ENCODE measurements around the gene SAPCD2.
"Not testable (repeated sequence)": the region's sequence is repeated elsewhere in the genome, so short reads cannot be mapped to it uniquely, and the experiment has no call there.

SAPCD2 gene

DNA sequence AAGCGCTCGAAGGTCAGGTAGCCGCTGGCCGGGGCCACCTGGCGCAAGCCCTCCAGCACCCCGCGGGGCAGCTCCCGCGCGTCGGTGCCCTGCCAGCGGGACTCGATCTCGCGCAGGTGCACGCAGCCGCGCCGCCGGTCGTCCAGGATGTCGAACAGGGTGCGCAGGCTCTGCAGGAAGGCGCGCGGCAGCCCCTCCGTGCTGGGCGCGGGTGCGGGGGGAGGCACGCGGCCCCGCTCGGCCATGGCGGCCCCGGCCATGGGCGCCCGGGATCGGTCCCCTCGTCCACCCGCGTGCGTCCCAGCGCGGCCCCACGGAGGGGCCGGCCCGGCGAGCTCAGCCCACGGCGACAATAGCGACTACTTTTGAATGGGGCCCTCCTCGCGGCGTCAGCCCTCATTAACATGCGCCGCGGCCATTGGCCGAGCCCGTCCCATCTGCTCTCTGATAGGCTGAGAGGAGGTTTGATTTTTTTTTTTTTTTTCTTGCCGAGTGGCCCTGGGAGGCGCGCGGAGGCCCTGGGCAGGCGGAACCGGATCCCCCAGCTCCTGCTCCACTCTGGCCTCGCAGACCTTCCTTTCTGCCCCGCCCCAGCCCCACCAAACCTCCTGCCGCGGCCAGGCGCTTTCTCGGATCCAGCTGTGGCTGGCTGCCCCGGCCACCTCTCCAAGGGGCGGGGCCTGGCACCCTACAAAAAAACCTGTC is at the start of gene SAPCD2:
Gene SAPCD2, minus strand, starts transcription at position 357 of the 705 bp plus-strand sequence. Its CDS starts 97 bp downstream, at position 260.
- Histone ChIP-seq H3K79me2 (ENCODE audit: control insufficient read depth, insufficient read depth, low read length, unreplicated experiment) (no peaks in the 10 kb centered on the region), H2AFZ (ENCODE audit: low read length, unreplicated experiment) (peak within 1 kb of the TSS; percentile 67), H3K4me1 (ENCODE audit: control insufficient read depth, insufficient read depth, low read length, unreplicated experiment) (no peaks in the 10 kb centered on the region), H3K27me3 (ENCODE audit: insufficient read depth, low read length) (no peaks in the 10 kb centered on the region), H3K36me3 (ENCODE audit: insufficient read depth, low read length) (no peaks in the 10 kb centered on the region), H3K27ac (ENCODE audit: low read depth, low read length) (no peak within 1 kb of the TSS), H3K4me3 (ENCODE audit: low read depth, low read length) (peak within 1 kb of the TSS; percentile 79)

DNA sequence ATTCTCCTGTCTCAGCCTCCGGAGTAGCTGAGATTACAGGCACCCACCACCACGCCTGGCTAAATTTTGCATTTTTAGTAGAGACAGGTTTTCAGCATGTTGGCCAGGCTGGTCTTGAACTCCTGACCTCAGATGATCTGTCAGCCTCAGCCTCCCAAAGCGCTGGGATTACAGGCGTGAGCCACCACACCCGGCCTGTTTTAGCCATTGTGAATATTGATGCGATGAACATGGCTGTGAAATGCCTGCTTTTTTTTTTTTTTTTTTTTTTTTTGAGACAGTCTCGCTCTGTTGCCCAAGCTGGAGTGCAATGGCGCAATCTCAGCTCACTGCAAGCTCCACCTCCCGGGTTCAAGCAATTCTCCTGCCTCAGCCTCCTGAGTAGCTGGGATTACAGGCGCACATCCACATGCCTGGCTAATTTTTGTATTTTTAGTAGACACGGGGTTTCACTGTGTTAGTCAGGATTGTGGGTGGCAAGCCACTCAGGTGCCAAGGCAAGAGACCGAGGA is 47.8 kb upstream of the SAPCD2 start:
- H3K36me3 ChIP-seq (ENCODE audit: insufficient read depth, low read length); H3K4me3 ChIP-seq (ENCODE audit: low read depth, low read length); H2AFZ ChIP-seq (ENCODE audit: low read length, unreplicated experiment); H3K4me1 ChIP-seq (ENCODE audit: control insufficient read depth, insufficient read depth, low read length, unreplicated experiment); H3K79me2 ChIP-seq (ENCODE audit: control insufficient read depth, insufficient read depth, low read length, unreplicated experiment); H3K27me3 ChIP-seq (ENCODE audit: insufficient read depth, low read length); H3K27ac ChIP-seq (ENCODE audit: low read depth, low read length): not testable (repeated sequence)

DNA sequence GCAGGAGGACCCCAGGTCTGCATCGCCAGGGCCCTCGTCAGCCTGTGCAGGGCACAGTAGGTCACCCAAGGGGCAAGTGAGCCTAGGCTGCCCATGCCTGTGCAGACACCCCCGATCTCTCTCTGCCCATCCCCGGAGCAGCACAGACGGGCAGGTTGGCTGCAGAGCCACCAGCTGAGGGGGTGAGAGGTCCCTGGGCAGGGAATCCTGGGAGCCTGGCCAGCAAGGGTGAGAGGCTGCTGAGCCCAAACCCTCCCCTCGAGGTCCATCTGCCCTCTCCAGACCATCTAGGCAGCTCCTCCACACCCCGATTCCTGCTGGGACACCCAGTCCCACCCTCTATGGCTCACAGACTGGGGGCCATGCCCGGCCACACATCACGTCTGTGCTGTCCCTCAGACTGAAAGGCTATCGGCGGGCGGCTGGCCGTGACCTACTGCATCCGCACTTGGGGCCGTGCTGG is 46.9 kb upstream of the SAPCD2 start:
- peaks cover 5% of the 10 kb centered on the region for H3K79me2 ChIP-seq (ENCODE audit: control insufficient read depth, insufficient read depth, low read length, unreplicated experiment)
- no peaks in the 10 kb centered on the region for H3K4me1 ChIP-seq (ENCODE audit: control insufficient read depth, insufficient read depth, low read length, unreplicated experiment)
- no peaks in the 10 kb centered on the region for H3K27me3 ChIP-seq (ENCODE audit: insufficient read depth, low read length)
- H3K4me3 ChIP-seq (ENCODE audit: low read depth, low read length), result no peak overlapping the region
- H3K27ac ChIP-seq (ENCODE audit: low read depth, low read length), result no peak overlapping the region
- no peak overlapping the region for H2AFZ ChIP-seq (ENCODE audit: low read length, unreplicated experiment)
- H3K36me3 ChIP-seq (ENCODE audit: insufficient read depth, low read length), result no peaks in the 10 kb centered on the region

DNA sequence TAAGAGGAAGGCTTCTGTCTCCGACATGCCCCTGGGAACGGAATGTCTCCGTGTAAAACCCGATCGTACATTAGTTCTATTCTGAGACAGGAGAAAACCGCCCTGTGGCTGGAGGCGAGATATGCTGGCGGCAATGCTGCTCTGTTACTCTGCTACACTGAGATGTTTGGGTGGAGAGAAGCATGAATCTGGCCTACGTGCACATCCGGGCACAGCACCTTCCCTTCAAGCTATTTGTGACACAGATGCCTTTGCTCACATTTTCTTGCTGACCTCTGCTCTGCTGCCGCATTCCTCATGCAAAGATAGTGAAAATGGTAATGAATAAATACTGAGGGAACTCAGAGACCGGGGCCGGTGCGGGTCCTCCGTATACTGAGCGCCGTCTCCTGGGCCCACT is 46.4 kb upstream of the SAPCD2 start:
- Histone ChIP-seq H3K27me3 (ENCODE audit: insufficient read depth, low read length) (no peaks in the 10 kb centered on the region), H3K79me2 (ENCODE audit: control insufficient read depth, insufficient read depth, low read length, unreplicated experiment) (peaks cover 5% of the 10 kb centered on the region), H2AFZ (ENCODE audit: low read length, unreplicated experiment) (no peak overlapping the region), H3K4me1 (ENCODE audit: control insufficient read depth, insufficient read depth, low read length, unreplicated experiment) (no peaks in the 10 kb centered on the region), H3K27ac (ENCODE audit: low read depth, low read length) (no peak overlapping the region), H3K36me3 (ENCODE audit: insufficient read depth, low read length) (no peaks in the 10 kb centered on the region), H3K4me3 (ENCODE audit: low read depth, low read length) (no peak overlapping the region)

DNA sequence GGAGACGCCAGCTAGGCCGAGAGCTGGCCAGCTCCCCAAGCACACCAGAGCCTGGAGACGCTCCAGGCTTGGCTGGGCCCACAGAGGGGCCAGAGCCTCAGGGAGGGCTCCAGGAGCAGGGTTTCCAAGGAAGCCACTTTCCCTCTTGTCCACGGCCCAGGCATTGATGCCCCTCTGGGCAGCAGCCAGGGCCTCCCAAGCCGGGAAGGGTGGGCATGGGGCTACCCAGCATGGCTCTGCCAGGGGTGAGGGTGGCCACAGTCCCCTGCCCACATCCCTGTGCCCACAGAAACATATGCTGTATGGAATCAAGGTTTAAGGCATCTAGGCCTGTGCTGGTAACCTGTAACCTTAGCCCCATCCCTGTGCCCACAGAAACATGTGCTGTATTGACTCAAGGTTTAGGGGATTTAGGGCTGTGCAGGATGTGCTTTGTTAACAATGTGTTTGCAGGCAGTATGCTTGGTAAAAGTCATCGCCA is 45.7 kb upstream of the SAPCD2 start:
- H3K27ac ChIP-seq (ENCODE audit: low read depth, low read length), result no peak overlapping the region
- no peaks in the 10 kb centered on the region for H3K4me1 ChIP-seq (ENCODE audit: control insufficient read depth, insufficient read depth, low read length, unreplicated experiment)
- no peak overlapping the region for H3K4me3 ChIP-seq (ENCODE audit: low read depth, low read length)
- peaks cover 5% of the 10 kb centered on the region for H3K79me2 ChIP-seq (ENCODE audit: control insufficient read depth, insufficient read depth, low read length, unreplicated experiment)
- no peaks in the 10 kb centered on the region for H3K27me3 ChIP-seq (ENCODE audit: insufficient read depth, low read length)
- H3K36me3 ChIP-seq (ENCODE audit: insufficient read depth, low read length), result peaks cover 3% of the 10 kb centered on the region; the same call in 1 of the 2 replicates
- H2AFZ ChIP-seq (ENCODE audit: low read length, unreplicated experiment), result no peak overlapping the region

- Histone ChIP-seq H3K36me3 (ENCODE audit: insufficient read depth, low read length) (peaks cover 3% of the 10 kb centered on the region; the same call in 1 of the 2 replicates), H3K27ac (ENCODE audit: low read depth, low read length) (no peak overlapping the region), H2AFZ (ENCODE audit: low read length, unreplicated experiment) (no peak overlapping the region), H3K27me3 (ENCODE audit: insufficient read depth, low read length) (no peaks in the 10 kb centered on the region), H3K4me1 (ENCODE audit: control insufficient read depth, insufficient read depth, low read length, unreplicated experiment) (no peaks in the 10 kb centered on the region), H3K79me2 (ENCODE audit: control insufficient read depth, insufficient read depth, low read length, unreplicated experiment) (peaks cover 5% of the 10 kb centered on the region), H3K4me3 (ENCODE audit: low read depth, low read length) (peak overlapping the region; percentile 76)
Observed at GRCh38 chr9:137115394-137116026, 45.2 kb upstream of the SAPCD2 start.

DNA sequence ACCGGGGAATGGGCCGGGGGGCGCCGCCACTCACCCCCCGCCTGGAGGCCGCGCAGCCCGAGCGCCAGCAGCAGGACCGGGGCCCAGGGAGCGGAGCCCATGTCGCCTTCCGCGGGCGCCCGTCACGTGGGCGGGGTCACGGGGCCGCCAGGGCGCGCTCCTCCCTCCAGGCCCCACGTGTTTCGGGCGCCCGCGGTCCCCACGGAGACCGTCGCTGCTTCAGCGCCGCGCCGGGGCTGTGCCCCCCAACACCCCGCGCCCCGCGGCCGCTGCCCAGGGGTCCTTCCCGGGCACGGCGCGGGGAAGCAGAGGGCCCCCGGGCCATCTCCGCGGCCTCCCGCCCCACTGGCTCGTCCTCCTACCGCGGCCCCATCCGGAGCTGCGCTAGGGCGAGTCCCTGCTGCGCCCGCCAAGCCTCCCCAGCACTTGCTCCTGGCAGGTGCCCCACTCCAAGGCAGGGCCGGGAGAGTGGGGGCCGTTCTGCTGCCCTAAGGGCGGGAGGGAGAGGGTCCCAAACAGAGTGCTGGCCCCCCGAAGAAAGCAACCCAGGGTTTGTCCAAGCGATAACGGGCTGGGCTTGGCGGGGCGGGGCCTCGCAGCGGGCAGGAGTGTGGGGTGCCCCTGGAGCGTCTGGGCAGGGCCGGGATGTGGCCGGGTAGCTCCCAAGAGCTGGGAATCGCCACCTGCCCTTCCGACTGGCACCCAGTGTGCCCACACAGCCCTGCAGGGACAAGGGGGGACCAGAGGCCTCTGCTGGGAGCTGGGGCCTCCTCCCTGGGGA is 44.4 kb upstream of the SAPCD2 start, which contains the start of gene DPP7:
Gene DPP7, minus strand, starts transcription at position 121 of the 781 bp plus-strand sequence. Its CDS starts 20 bp downstream, at position 101.
- Histone ChIP-seq H3K4me3 (ENCODE audit: low read depth, low read length) (peak within 1 kb of the TSS; percentile 76), H3K4me1 (ENCODE audit: control insufficient read depth, insufficient read depth, low read length, unreplicated experiment) (no peaks in the 10 kb centered on the region), H3K27me3 (ENCODE audit: insufficient read depth, low read length) (no peaks in the 10 kb centered on the region), H3K36me3 (ENCODE audit: insufficient read depth, low read length) (peaks cover 3% of the 10 kb centered on the region; the same call in 1 of the 2 replicates), H2AFZ (ENCODE audit: low read length, unreplicated experiment) (peak within 1 kb of the TSS; percentile 79), H3K27ac (ENCODE audit: low read depth, low read length) (no peak within 1 kb of the TSS), H3K79me2 (ENCODE audit: control insufficient read depth, insufficient read depth, low read length, unreplicated experiment) (peaks cover 5% of the 10 kb centered on the region)

GRCh38 chr9:137114220-137114612 is 43.9 kb upstream of the SAPCD2 start:
- Histone ChIP-seq H3K79me2 (ENCODE audit: control insufficient read depth, insufficient read depth, low read length, unreplicated experiment) (peaks cover 5% of the 10 kb centered on the region), H3K27ac (ENCODE audit: low read depth, low read length) (no peak overlapping the region), H3K4me1 (ENCODE audit: control insufficient read depth, insufficient read depth, low read length, unreplicated experiment) (no peaks in the 10 kb centered on the region), H3K36me3 (ENCODE audit: insufficient read depth, low read length) (peaks cover 3% of the 10 kb centered on the region; the same call in 1 of the 2 replicates), H2AFZ (ENCODE audit: low read length, unreplicated experiment) (peak overlapping the region; percentile 79), H3K27me3 (ENCODE audit: insufficient read depth, low read length) (no peaks in the 10 kb centered on the region), H3K4me3 (ENCODE audit: low read depth, low read length) (peak overlapping the region; percentile 76)

DNA sequence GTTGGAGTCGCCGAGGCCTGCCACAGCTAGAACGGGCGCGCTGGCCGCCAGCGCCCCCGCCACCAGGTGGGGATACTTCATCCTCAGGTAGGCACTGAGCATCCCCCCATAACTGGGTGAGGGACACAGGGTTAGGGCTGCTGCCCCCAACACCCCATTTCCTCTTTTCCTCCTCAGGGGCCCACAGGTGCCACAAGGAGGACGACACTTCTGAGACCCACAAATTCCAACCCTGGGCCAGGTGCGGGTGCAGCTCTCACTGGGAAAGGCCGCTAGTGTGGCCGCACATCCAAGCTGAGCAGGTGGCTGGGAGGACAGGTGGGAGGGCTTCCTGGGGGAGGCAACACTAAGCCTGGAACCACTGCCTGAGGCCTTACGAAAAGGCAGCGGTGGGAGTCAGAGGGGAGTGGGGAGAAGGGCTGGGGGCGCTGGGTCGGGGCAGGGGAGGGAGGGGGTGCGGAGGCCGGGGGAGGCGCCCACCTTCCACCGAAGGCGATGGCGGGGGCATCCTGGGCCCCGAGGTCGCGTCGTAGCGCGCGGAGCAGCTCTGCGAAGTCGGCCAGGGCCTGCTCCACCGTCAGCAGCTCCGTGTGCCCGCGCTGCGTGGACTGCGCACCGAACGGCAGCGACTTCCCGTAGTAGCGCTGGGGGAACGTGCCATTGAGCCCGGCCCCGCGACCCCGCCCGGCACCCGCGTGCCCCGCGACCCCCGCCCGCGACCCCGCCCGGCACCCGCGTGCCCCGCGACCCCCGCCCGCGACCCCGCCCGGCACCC is 43.2 kb upstream of the SAPCD2 start:
- H3K27me3 ChIP-seq (ENCODE audit: insufficient read depth, low read length), result no peaks in the 10 kb centered on the region
- H3K27ac ChIP-seq (ENCODE audit: low read depth, low read length), result no peak overlapping the region
- H3K4me3 ChIP-seq (ENCODE audit: low read depth, low read length), result peak overlapping the region; percentile 53

More for the DNA sequence above, 43.2 kb upstream of the SAPCD2 start:
- Histone ChIP-seq H3K4me1 (ENCODE audit: control insufficient read depth, insufficient read depth, low read length, unreplicated experiment) (no peaks in the 10 kb centered on the region), H3K36me3 (ENCODE audit: insufficient read depth, low read length) (peaks cover 3% of the 10 kb centered on the region; the same call in 1 of the 2 replicates), H2AFZ (ENCODE audit: low read length, unreplicated experiment) (no peak overlapping the region), H3K79me2 (ENCODE audit: control insufficient read depth, insufficient read depth, low read length, unreplicated experiment) (peaks cover 5% of the 10 kb centered on the region)
